HepG2 (cell line): ENCODE data around the gene NUP93. TPM values are rescaled to one million over a fixed set of nuclear protein-coding genes. Genes with fewer than 3 reads are reported as not detected.
A peak's percentile ranks its signal among the peaks of the same experiment; 100 is the strongest.

ENCODE experiments used
- ATAC-seq: fragments of 200-7000 bp; cut with Tn5 transposase; 3 replicates; pipeline ENCODE4 v1.9.1; 2020; ENCODE audit warnings: mild to moderate bottlenecking, moderate library complexity
- BruUV-seq: library from RNA; stranded (reverse); fragments of 400-500 nt; replicated peaks from 2 replicates; lab custom pipeline; 2021; lab: Mats Ljungman, UMichigan
- CTCF ChIA-PET: fragments of 300-600 bp; formaldehyde crosslinking; extraction: SDS; loops from one replicate; lab custom pipeline; 2021; ENCODE audit warnings: low total read pairs, inconsistent platforms, low intra/inter-chr PET ratio; lab: Yijun Ruan, JAX
- POLR2A ChIA-PET: fragments of 350-600 bp; sonication (Branson Sonifier 250); formaldehyde crosslinking; loops from one replicate; lab custom pipeline; 2020; ENCODE audit warnings: antibody characterized with exemption, inconsistent platforms; lab: Yijun Ruan, JAX
- DNase-seq: peaks from one replicate; pipeline ENCODE4 v3.0.0-alpha.2; 2015; ENCODE audit warnings: low spot score
- FAIRE-seq: peaks from 3 replicates; lab custom pipeline; 2011; peaks lifted over from hg19 to GRCh38; lab: Jason Lieb, UNC
- H2AFZ ChIP-seq: one replicate; pipeline ENCODE4 v1.6.1; 2011; ENCODE audit warnings: low read length, inconsistent platforms
- H3K27ac ChIP-seq: fragments of 300-600 bp; 3 replicates; pipeline ENCODE4 v1.8.0; 2011; ENCODE audit warnings: mixed run types, mild to moderate bottlenecking, mixed read lengths, low read length, inconsistent platforms; ENCODE audit not compliant: insufficient read depth; ENCODE audit errors: extremely low read length
- H3K27me3 ChIP-seq, 2 experiments: fragments of 200-600 bp in 1 of 2; 2 replicates in 1 of 2; 3 replicates in 1 of 2; pipeline versions ENCODE4 v1.6.0 to v1.8.0; 2011; ENCODE audit warnings: low read length in 2 of 2, mild to moderate bottlenecking in 2 of 2, moderate library complexity in 2 of 2, inconsistent platforms in 1 of 2; ENCODE audit not compliant: insufficient read depth in 2 of 2, control insufficient read depth in 1 of 2
- H3K36me3 ChIP-seq, 2 experiments: fragments of 200-600 bp in 1 of 2; replicated peaks in 1 of 2; 2 replicates in 1 of 2; 3 replicates in 1 of 2; pipeline versions ENCODE4 v1.5.1 to v1.8.0; 2011; ENCODE audit warnings: low read length in 2 of 2, inconsistent platforms in 1 of 2; ENCODE audit not compliant: insufficient read depth in 2 of 2, control insufficient read depth in 1 of 2
- H3K4me1 ChIP-seq: 2 replicates; pipeline ENCODE4 v1.5.1; 2012; ENCODE audit warnings: low read length, inconsistent platforms; ENCODE audit not compliant: insufficient read depth
- H3K4me2 ChIP-seq: 2 replicates; pipeline ENCODE4 v1.6.0; 2011; ENCODE audit warnings: low read depth, low read length, inconsistent platforms
- H3K4me3 ChIP-seq, 3 experiments: fragments of 200-600 bp in 1 of 3; sonication (generic), shearing (Covaris generic) in 1 of 3; replicated peaks in 1 of 3; 2 replicates each; pipeline ENCODE4 v1.5.1; 2011 to 2016; ENCODE audit warnings: low read length in 3 of 3, inconsistent platforms in 2 of 3, low read depth in 2 of 3, mild to moderate bottlenecking in 2 of 3, control low read depth in 1 of 3, mixed read lengths in 1 of 3; ENCODE audit not compliant: insufficient read depth in 1 of 3
- H3K79me2 ChIP-seq: one replicate; pipeline ENCODE4 v1.6.1; 2011; ENCODE audit warnings: low read length, inconsistent platforms; ENCODE audit not compliant: insufficient read depth
- H3K9ac ChIP-seq: 2 replicates; pipeline ENCODE4 v1.6.0; 2011; ENCODE audit warnings: mild to moderate bottlenecking, low read depth, low read length, inconsistent platforms; ENCODE audit not compliant: insufficient read depth
- H3K9me3 ChIP-seq: 2 replicates; pipeline ENCODE4 v1.5.1; 2012; ENCODE audit warnings: mild to moderate bottlenecking, low read length
- H4K20me1 ChIP-seq: 2 replicates; pipeline ENCODE4 v1.6.0; 2011; ENCODE audit warnings: inconsistent platforms, mild to moderate bottlenecking, low read length, moderate library complexity; ENCODE audit not compliant: insufficient read depth
- HNRNPL ChIP-seq: fragments of 200-400 bp; formaldehyde crosslinking; IDR thresholded peaks from 2 replicates; pipeline ENCODE4 v1.6.1; 2017; ENCODE audit warnings: mild to moderate bottlenecking, low read depth, low read length
- SP140L ChIP-seq: sonication (generic); formaldehyde crosslinking; IDR thresholded peaks from 2 replicates; pipeline ENCODE4 v1.4.0; 2020; ENCODE audit warnings: missing genetic modification reagents, borderline replicate concordance
- ZNF564 ChIP-seq: sonication (generic); formaldehyde crosslinking; IDR thresholded peaks from 2 replicates; pipeline ENCODE4 v1.8.1; 2023; ENCODE audit warnings: mild to moderate bottlenecking, missing genetic modification reagents
- WGBS: methylation state at CpG from one replicate; pipeline ENCODE4 v1.1.6; 2017; ENCODE audit warnings: low lambda C conversion rate; 5-methylcytosine and 5-hydroxymethylcytosine counted together
- in situ Hi-C: cut with HindIII; loops from 2 replicates; pipeline ENCODE4 v1.10.0; 2017; ENCODE audit warnings: low pct_unique_long_range_greater_than_20kb; ENCODE audit not compliant: extremely low pct_ligation_motif_present
- intact Hi-C: fragments of 100-400 bp; cut with micrococcal nuclease; formaldehyde crosslinking; loops from one replicate; pipeline ENCODE4 v1.10.0; 2022; ENCODE audit not compliant: unreplicated experiment
- polyA plus RNA-seq, 8 experiments: library from polyadenylated mRNA; depleted of rRNA in 3 of 8; stranded (reverse) in 7 of 8; unstranded in 1 of 8; fragments of >200 nt; fragmentation: Illumina TruSeq in 4 of 8; extraction: Trizol in 4 of 8; gene quantifications; 2 replicates each; pipeline versions ENCODE4 v1.2.1 to v1.2.3, GENCODE V29; 2011 to 2016; ENCODE audit warnings: low read depth in 4 of 8, missing spikeins in 1 of 8, mixed read lengths in 1 of 8; ENCODE audit not compliant: insufficient read depth in 1 of 8
- total RNA-seq, 5 experiments: library from RNA; depleted of rRNA; stranded (reverse); fragments of >200 nt; fragmentation: Illumina TruSeq; extraction: Trizol; gene quantifications; 2 replicates each; pipeline ENCODE4 v1.2.3, GENCODE V29; 2016; ENCODE audit warnings: low read depth in 1 of 5
- TF ChIP-seq, protein P1 (sequence below): sonication (generic); formaldehyde crosslinking; IDR thresholded peaks from 2 replicates; pipeline ENCODE4 v1.4.0; 2020; ENCODE audit warnings: mild to moderate bottlenecking, low read depth, missing genetic modification reagents
- TF ChIP-seq, protein P2 (sequence below): sonication (generic); formaldehyde crosslinking; IDR thresholded peaks from 2 replicates; pipeline ENCODE4 v1.4.0; 2020; ENCODE audit warnings: mild to moderate bottlenecking, missing genetic modification reagents
- TF ChIP-seq, protein P3 (sequence below): sonication (generic); formaldehyde crosslinking; conservative IDR thresholded peaks from 2 replicates; pipeline ENCODE4 v1.4.0; 2020; ENCODE audit warnings: missing genetic modification reagents
- TF ChIP-seq, protein P4 (sequence below): sonication (generic); formaldehyde crosslinking; IDR thresholded peaks from 2 replicates; pipeline ENCODE4; 2020; ENCODE audit warnings: missing genetic modification reagents, mild to moderate bottlenecking, borderline replicate concordance

Gene NUP93
- total and polyA plus RNA-seq, 2 of the 13 experiments (the other 11 are each of a cell fraction or from before 2014, with no cell fraction given) = 58.5 to 140 TPM

DNA sequence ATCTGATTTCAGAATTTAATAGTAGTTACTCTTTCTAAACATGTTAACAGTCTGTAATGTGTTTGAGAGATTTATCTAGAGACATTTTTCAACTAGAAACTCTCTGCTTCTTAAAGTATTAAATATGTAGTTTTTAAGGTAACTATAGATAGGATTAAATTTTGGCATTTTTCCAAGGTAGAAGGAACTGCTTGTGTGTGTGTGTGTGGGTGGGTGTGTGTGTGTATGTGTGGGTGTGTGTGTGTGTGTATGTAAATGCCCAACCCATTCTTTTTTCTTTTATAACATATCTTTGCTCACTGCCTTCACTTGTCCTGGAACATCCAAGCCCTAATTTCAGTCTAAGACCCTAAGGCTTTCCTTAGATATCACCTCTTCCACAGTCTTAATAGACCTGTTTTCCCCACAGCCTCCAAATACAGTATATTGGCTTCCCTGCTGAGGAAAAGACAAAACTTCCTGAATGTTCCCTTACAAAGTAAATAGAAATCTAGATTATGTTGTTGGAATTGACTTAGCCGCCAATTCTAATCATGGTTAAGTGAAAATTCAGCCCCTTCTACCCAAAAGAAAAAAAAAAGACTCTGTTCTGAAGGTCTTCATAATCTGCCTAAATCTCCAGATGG lies 33.5 kb downstream of the NUP93 start:
- Histone ChIP-seq H3K4me2 (no peak overlapping the region), H3K36me3 (peaks cover 14 to 50% of the 10 kb centered on the region in 2 experiments)
- in situ Hi-C loops = no loop called here

DNA sequence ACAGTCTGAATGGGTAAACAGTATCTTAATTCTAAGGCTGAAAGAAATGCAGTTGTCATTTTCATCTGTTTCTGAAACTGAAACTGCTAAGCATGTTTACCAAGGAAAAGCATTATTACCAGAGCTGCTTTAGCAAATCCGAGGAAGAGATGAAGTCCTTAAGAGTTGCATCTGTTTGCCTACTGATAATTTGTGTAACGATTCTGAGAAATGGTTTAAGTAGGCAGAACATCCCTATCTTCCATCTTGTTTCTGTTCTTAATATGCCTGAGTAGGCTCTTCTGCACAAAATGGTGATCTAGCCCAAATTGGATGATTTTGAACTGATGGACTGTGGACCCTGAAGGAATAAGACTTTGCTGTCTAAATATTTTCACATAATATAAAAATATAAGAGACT lies 34.9 kb downstream of the NUP93 start:
- DNase-seq (no peak), FAIRE-seq (no peak), ATAC-seq (no peak)
- Histone ChIP-seq H3K4me2 (no peak overlapping the region), H3K4me3 (no peak overlapping the region), H3K9ac (no peak overlapping the region), H3K9me3 (no peaks in the 10 kb centered on the region), H3K36me3 (peaks cover 12 to 36% of the 10 kb centered on the region in 2 experiments), H3K27me3 (no peaks in the 10 kb centered on the region), H3K27ac (no peak overlapping the region), H2AFZ (no peak overlapping the region), H3K4me1 (0 out of 2 replicates have a peak, but pooled peaks cover 8% of the 10 kb centered on the region), H4K20me1 (no peaks in the 10 kb centered on the region), H3K79me2 (no peaks in the 10 kb centered on the region)
- in situ Hi-C loops (no loop called here), intact Hi-C loops (no loop called here)
- BruUV-seq = no TSS peak
- ChIA-PET CTCF (no interaction called here), POLR2A (no interaction called here)
- whole genome bisulfite sequencing = 97% methylated on average over 2 of the region's 2 CpGs
- TF ChIP-seq, protein P1, sequence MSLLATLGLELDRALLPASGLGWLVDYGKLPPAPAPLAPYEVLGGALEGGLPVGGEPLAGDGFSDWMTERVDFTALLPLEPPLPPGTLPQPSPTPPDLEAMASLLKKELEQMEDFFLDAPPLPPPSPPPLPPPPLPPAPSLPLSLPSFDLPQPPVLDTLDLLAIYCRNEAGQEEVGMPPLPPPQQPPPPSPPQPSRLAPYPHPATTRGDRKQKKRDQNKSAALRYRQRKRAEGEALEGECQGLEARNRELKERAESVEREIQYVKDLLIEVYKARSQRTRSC = no peak
- TF ChIP-seq, protein P2, sequence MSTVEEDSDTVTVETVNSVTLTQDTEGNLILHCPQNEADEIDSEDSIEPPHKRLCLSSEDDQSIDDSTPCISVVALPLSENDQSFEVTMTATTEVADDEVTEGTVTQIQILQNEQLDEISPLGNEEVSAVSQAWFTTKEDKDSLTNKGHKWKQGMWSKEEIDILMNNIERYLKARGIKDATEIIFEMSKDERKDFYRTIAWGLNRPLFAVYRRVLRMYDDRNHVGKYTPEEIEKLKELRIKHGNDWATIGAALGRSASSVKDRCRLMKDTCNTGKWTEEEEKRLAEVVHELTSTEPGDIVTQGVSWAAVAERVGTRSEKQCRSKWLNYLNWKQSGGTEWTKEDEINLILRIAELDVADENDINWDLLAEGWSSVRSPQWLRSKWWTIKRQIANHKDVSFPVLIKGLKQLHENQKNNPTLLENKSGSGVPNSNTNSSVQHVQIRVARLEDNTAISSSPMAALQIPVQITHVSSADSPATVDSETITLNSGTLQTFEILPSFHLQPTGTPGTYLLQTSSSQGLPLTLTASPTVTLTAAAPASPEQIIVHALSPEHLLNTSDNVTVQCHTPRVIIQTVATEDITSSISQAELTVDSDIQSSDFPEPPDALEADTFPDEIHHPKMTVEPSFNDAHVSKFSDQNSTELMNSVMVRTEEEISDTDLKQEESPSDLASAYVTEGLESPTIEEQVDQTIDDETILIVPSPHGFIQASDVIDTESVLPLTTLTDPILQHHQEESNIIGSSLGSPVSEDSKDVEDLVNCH (CRISPR knock-in tag) = no peak
- TF ChIP-seq SP140L (CRISPR knock-in tag) = no peak
- TF ChIP-seq, protein P3, sequence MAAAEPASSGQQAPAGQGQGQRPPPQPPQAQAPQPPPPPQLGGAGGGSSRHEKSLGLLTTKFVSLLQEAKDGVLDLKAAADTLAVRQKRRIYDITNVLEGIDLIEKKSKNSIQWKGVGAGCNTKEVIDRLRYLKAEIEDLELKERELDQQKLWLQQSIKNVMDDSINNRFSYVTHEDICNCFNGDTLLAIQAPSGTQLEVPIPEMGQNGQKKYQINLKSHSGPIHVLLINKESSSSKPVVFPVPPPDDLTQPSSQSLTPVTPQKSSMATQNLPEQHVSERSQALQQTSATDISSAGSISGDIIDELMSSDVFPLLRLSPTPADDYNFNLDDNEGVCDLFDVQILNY (CRISPR knock-in tag) = no peak
- TF ChIP-seq, protein P4, sequence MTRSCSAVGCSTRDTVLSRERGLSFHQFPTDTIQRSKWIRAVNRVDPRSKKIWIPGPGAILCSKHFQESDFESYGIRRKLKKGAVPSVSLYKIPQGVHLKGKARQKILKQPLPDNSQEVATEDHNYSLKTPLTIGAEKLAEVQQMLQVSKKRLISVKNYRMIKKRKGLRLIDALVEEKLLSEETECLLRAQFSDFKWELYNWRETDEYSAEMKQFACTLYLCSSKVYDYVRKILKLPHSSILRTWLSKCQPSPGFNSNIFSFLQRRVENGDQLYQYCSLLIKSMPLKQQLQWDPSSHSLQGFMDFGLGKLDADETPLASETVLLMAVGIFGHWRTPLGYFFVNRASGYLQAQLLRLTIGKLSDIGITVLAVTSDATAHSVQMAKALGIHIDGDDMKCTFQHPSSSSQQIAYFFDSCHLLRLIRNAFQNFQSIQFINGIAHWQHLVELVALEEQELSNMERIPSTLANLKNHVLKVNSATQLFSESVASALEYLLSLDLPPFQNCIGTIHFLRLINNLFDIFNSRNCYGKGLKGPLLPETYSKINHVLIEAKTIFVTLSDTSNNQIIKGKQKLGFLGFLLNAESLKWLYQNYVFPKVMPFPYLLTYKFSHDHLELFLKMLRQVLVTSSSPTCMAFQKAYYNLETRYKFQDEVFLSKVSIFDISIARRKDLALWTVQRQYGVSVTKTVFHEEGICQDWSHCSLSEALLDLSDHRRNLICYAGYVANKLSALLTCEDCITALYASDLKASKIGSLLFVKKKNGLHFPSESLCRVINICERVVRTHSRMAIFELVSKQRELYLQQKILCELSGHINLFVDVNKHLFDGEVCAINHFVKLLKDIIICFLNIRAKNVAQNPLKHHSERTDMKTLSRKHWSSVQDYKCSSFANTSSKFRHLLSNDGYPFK (CRISPR knock-in tag) = no peak

More for the DNA sequence above, 33.5 kb downstream of the NUP93 start:
- DNase-seq = no peak
- Histone ChIP-seq H3K9me3 (no peaks in the 10 kb centered on the region), H2AFZ (no peak overlapping the region), H3K4me1 (0 out of 2 replicates have a peak, but pooled peaks cover 8% of the 10 kb centered on the region), H3K27me3 (no peaks in the 10 kb centered on the region), H3K27ac (no peak overlapping the region), H3K9ac (no peak overlapping the region), H3K79me2 (no peaks in the 10 kb centered on the region), H3K4me3 (no peak overlapping the region), H4K20me1 (no peaks in the 10 kb centered on the region)
- ChIA-PET POLR2A (no interaction called here), CTCF (no interaction called here)
- ATAC-seq = no peak
- BruUV-seq = no TSS peak
- intact Hi-C loops = no loop called here
- TF ChIP-seq ZNF564 (CRISPR knock-in tag) = no peak
- 0 out of 2 replicates have a peak, but pooled peaks have one; percentile 31 for TF ChIP-seq HNRNPL
- FAIRE-seq = no peak
- WGBS = 100% methylated on average over 1 of the region's 1 CpG
